IMR-90 (cell line): ENCODE data around the gene C20orf173. TPM values are rescaled to one million over a fixed set of nuclear protein-coding genes. Genes with fewer than 3 reads are reported as not detected.

Source experiments
- ATAC-seq: fragments of 200-7000 bp; cut with Tn5 transposase; 2 replicates; pipeline ENCODE4 v1.9.1; 2020; ENCODE audit warnings: low read depth, mild to moderate bottlenecking, moderate library complexity
- BruUV-seq: library from RNA; stranded (reverse); fragments of 400-500 nt; replicated peaks from 2 replicates; lab custom pipeline; 2021; lab: Mats Ljungman, UMichigan
- CTCF ChIA-PET: fragments of 300-600 bp; formaldehyde crosslinking; extraction: SDS; loops from one replicate; lab custom pipeline; 2021; ENCODE audit warnings: antibody characterized with exemption; lab: Yijun Ruan, JAX
- POLR2A ChIA-PET: fragments of 300-600 bp; sonication (Branson Sonifier 250); formaldehyde crosslinking; loops from one replicate; lab custom pipeline; 2022; ENCODE audit warnings: antibody characterized with exemption; ENCODE audit not compliant: unreplicated experiment; lab: Charles Lee
- DNase-seq: peaks from one replicate; pipeline ENCODE4 v3.0.0; 2013
- H2AFZ ChIP-seq: replicated peaks from 2 replicates; pipeline ENCODE3; 2013; ENCODE audit warnings: low read length, mild to moderate bottlenecking; ENCODE audit not compliant: poor library complexity
- H2AK5ac ChIP-seq: 2 replicates; pipeline ENCODE4 v1.6.1; 2013; ENCODE audit warnings: low read depth, low read length, inconsistent platforms
- H2AK9ac ChIP-seq: replicated peaks from 2 replicates; pipeline ENCODE3; 2013; ENCODE audit warnings: mild to moderate bottlenecking, low read depth, low read length, moderate library complexity; ENCODE audit not compliant: poor library complexity
- H2BK120ac ChIP-seq: 2 replicates; pipeline ENCODE4 v1.6.1; 2013; ENCODE audit warnings: low read depth, low read length, inconsistent platforms
- H2BK15ac ChIP-seq: 3 replicates; pipeline ENCODE4 v1.6.1; 2013; ENCODE audit warnings: low read depth, low read length, inconsistent platforms
- H2BK20ac ChIP-seq: 2 replicates; pipeline ENCODE4 v1.6.1; 2013; ENCODE audit warnings: low read depth, mild to moderate bottlenecking, inconsistent platforms, low read length, moderate library complexity
- H2BK5ac ChIP-seq: 2 replicates; pipeline ENCODE4 v1.6.1; 2013; ENCODE audit warnings: mild to moderate bottlenecking, low read depth, low read length, inconsistent platforms; ENCODE audit not compliant: poor library complexity, severe bottlenecking
- H3K14ac ChIP-seq: replicated peaks from 2 replicates; pipeline ENCODE4 v1.6.1; 2013; ENCODE audit warnings: low read depth, low read length, inconsistent platforms
- H3K18ac ChIP-seq: 2 replicates; pipeline ENCODE4 v1.6.1; 2013; ENCODE audit warnings: low read depth, low read length, control low read depth
- H3K23ac ChIP-seq: 2 replicates; pipeline ENCODE4 v1.6.1; 2013; ENCODE audit warnings: low read depth, low read length, inconsistent platforms
- H3K27ac ChIP-seq: 2 replicates; pipeline ENCODE4 v1.5.1; 2013; ENCODE audit warnings: mild to moderate bottlenecking, control low read depth, low read length; ENCODE audit not compliant: insufficient read depth
- H3K27me3 ChIP-seq: 2 replicates; pipeline ENCODE4 v1.6.1; 2013; ENCODE audit warnings: low read length; ENCODE audit not compliant: control insufficient read depth, insufficient read depth
- H3K36me3 ChIP-seq: 2 replicates; pipeline ENCODE4 v1.6.1; 2013; ENCODE audit warnings: low read length, mixed read lengths; ENCODE audit not compliant: control insufficient read depth, insufficient read depth
- H3K4ac ChIP-seq: 2 replicates; pipeline ENCODE4 v1.6.1; 2013; ENCODE audit warnings: low read depth, low read length, inconsistent platforms
- H3K4me1 ChIP-seq: 2 replicates; pipeline ENCODE4 v1.6.1; 2013; ENCODE audit warnings: low read length, mixed read lengths; ENCODE audit not compliant: control insufficient read depth, insufficient read depth
- H3K4me2 ChIP-seq: 2 replicates; pipeline ENCODE4 v1.6.1; 2013; ENCODE audit warnings: low read depth, mild to moderate bottlenecking, control low read depth, low read length, moderate library complexity
- H3K4me3 ChIP-seq: 2 replicates; pipeline ENCODE4 v1.5.1; 2013; ENCODE audit warnings: low read depth, mild to moderate bottlenecking, control low read depth, low read length, moderate library complexity; ENCODE audit not compliant: insufficient read depth
- H3K56ac ChIP-seq: 2 replicates; pipeline ENCODE4 v1.6.1; 2013; ENCODE audit warnings: low read length, inconsistent platforms; ENCODE audit not compliant: insufficient read depth; ENCODE audit errors: extremely low read depth
- H3K79me1 ChIP-seq, 2 experiments: 2 replicates each; pipeline ENCODE4 v1.6.1; 2013; ENCODE audit warnings: low read length in 2 of 2, inconsistent platforms in 1 of 2, low read depth in 1 of 2
- H3K9ac ChIP-seq: 2 replicates; pipeline ENCODE4 v1.6.1; 2013; ENCODE audit warnings: low read depth, low read length, control low read depth
- H3K9me1 ChIP-seq: 2 replicates; pipeline ENCODE4 v1.6.1; 2013; ENCODE audit warnings: low read length, inconsistent platforms; ENCODE audit not compliant: insufficient read depth
- H3K9me3 ChIP-seq: 2 replicates; pipeline ENCODE4 v1.6.1; 2013; ENCODE audit warnings: low read length; ENCODE audit not compliant: control insufficient read depth, insufficient read depth
- H4K20me1 ChIP-seq: 2 replicates; pipeline ENCODE4 v1.6.1; 2013; ENCODE audit warnings: low read length, inconsistent platforms; ENCODE audit not compliant: insufficient read depth
- H4K5ac ChIP-seq: 2 replicates; pipeline ENCODE4 v1.6.1; 2013; ENCODE audit warnings: mild to moderate bottlenecking, low read depth, low read length, control low read depth
- H4K8ac ChIP-seq, 2 experiments: 2 replicates each; pipeline ENCODE4 v1.6.1; 2013; ENCODE audit warnings: low read depth in 2 of 2, low read length in 2 of 2, control low read depth in 1 of 2, inconsistent platforms in 1 of 2
- H4K91ac ChIP-seq: 2 replicates; pipeline ENCODE4 v1.6.1; 2013; ENCODE audit warnings: low read depth, low read length, inconsistent platforms; ENCODE audit not compliant: insufficient read depth
- BHLHE40 ChIP-seq: fragments of 150-350 bp; IDR thresholded peaks from 2 replicates; pipeline ENCODE4 v1.6.1; 2016; ENCODE audit warnings: mild to moderate bottlenecking, low read depth, low read length
- CEBPB ChIP-seq: IDR thresholded peaks from 2 replicates; pipeline ENCODE4 v1.6.1; 2012; ENCODE audit warnings: low read depth, low read length, improper control_type of control experiment
- CHD1 ChIP-seq: IDR thresholded peaks from 2 replicates; pipeline ENCODE4 v1.6.1; 2012; ENCODE audit warnings: low read depth, low read length, improper control_type of control experiment
- ELK1 ChIP-seq: fragments of 150-350 bp; IDR thresholded peaks from 2 replicates; pipeline ENCODE4 v1.6.1; 2016; ENCODE audit warnings: low read depth, mild to moderate bottlenecking, low read length, moderate library complexity, borderline replicate concordance
- FOS ChIP-seq: fragments of 150-350 bp; IDR thresholded peaks from 2 replicates; pipeline ENCODE4 v1.6.1; 2016; ENCODE audit warnings: low read depth, low read length
- MAZ ChIP-seq: IDR thresholded peaks from 2 replicates; pipeline ENCODE4 v1.6.1; 2012; ENCODE audit warnings: low read depth, mild to moderate bottlenecking, low read length, improper control_type of control experiment, moderate library complexity, borderline replicate concordance
- MXI1 ChIP-seq: IDR thresholded peaks from 2 replicates; pipeline ENCODE4 v1.6.1; 2012; ENCODE audit warnings: low read depth, mild to moderate bottlenecking, low read length, moderate library complexity, borderline replicate concordance
- NFE2L2 ChIP-seq: fragments of 150-350 bp; IDR thresholded peaks from 2 replicates; pipeline ENCODE4 v1.6.1; 2016; ENCODE audit warnings: low read depth, mild to moderate bottlenecking, low read length
- POLR2A ChIP-seq: IDR thresholded peaks from 2 replicates; pipeline ENCODE4 v1.6.1; 2012; ENCODE audit warnings: mild to moderate bottlenecking, low read depth, low read length
- RAD21 ChIP-seq: IDR thresholded peaks from 2 replicates; pipeline ENCODE4 v1.6.1; 2012; ENCODE audit warnings: low read length, improper control_type of control experiment
- RFX5 ChIP-seq: IDR thresholded peaks from 2 replicates; pipeline ENCODE4 v1.8.0; 2012; ENCODE audit warnings: low read depth, mild to moderate bottlenecking, low read length, moderate library complexity
- SMC3 ChIP-seq: fragments of 150-350 bp; IDR thresholded peaks from 2 replicates; pipeline ENCODE4 v1.6.1; 2016; ENCODE audit warnings: low read depth, mild to moderate bottlenecking, antibody characterized with exemption, low read length, moderate library complexity
- USF2 ChIP-seq: fragments of 150-350 bp; IDR thresholded peaks from 2 replicates; pipeline ENCODE4 v1.6.1; 2017; ENCODE audit warnings: mild to moderate bottlenecking, antibody characterized with exemption, low read length, low read depth
- WGBS, 2 experiments: methylation state at CpG; one replicate each; pipeline versions ENCODE4 v1.1.5 to v1.1.7; 2013; ENCODE audit warnings: missing lambda C conversion rate in 2 of 2; ENCODE audit not compliant: insufficient read length in 1 of 2; ENCODE audit errors: extremely low coverage in 2 of 2; 5-methylcytosine and 5-hydroxymethylcytosine counted together
- dilution Hi-C: fragments of 300-500 bp; cut with HindIII; formaldehyde crosslinking; loops from one replicate; pipeline ENCODE4 v1.14.3; 2018; ENCODE audit warnings: low sequenced_read_pairs; ENCODE audit not compliant: unreplicated experiment
- in situ Hi-C: fragments of 300-500 bp; cut with MboI; formaldehyde crosslinking; loops from 3 replicates; pipeline ENCODE4 v1.14.3; 2019; ENCODE audit warnings: low sequenced_read_pairs, inconsistent platforms, mixed read lengths
- intact Hi-C: fragments of 100-400 bp; cut with micrococcal nuclease; formaldehyde crosslinking; loops from 2 replicates; pipeline ENCODE4 v1.10.0; 2022
- polyA plus RNA-seq, 3 experiments: library from polyadenylated mRNA; depleted of rRNA; stranded (reverse); fragments of >200 nt; gene quantifications; 2 replicates each; pipeline ENCODE4 v1.2.3, GENCODE V29; 2012; ENCODE audit warnings: low replicate concordance in 1 of 3
- total RNA-seq: library from RNA; depleted of rRNA; stranded (reverse); fragments of >200 nt; gene quantifications from 2 replicates; pipeline ENCODE4 v1.2.3, GENCODE V29; 2012

Gene C20orf173
- total and polyA plus RNA-seq, 2 of the 4 experiments (the other 2 are of a cell fraction): not detected

- Histone ChIP-seq H2AK9ac (no peak overlapping the region), H3K4ac (no peak overlapping the region), H3K4me2 (no peak overlapping the region), H3K9me3 (peaks cover 3% of the 10 kb centered on the region; the same call in 1 of the 2 replicates), H3K18ac (no peak overlapping the region), H3K27ac (no peak overlapping the region), H2BK5ac (no peak overlapping the region), H3K4me3 (no peak overlapping the region), H4K5ac (no peak overlapping the region), H2BK120ac (no peak overlapping the region), H4K20me1 (no peaks in the 10 kb centered on the region), H3K56ac (no peak overlapping the region), H2AFZ (no peak overlapping the region), H3K14ac (no peak overlapping the region), H3K9me1 (no peaks in the 10 kb centered on the region), H3K4me1 (no peaks in the 10 kb centered on the region), H4K8ac (no peak overlapping the region), H3K23ac (no peak overlapping the region), H3K27me3 (peaks cover 10% of the 10 kb centered on the region; the same call in 1 of the 2 replicates), H2BK15ac (no peak overlapping the region), H3K79me1 (no peaks in the 10 kb centered on the region), H4K91ac (no peak overlapping the region), H3K9ac (no peak overlapping the region), H2BK20ac (no peak overlapping the region), H3K36me3 (no peaks in the 10 kb centered on the region), H2AK5ac (no peak overlapping the region)
- intact Hi-C loops: no loop called here
- CTCF ChIA-PET: no interaction called here
- ATAC-seq (no peak), DNase-seq (no peak)
- in situ Hi-C loops: no loop called here
- no TSS peak for BruUV-seq
- POLR2A ChIA-PET: no interaction called here
- WGBS, 2 experiments: 80% methylated on average over 2 of the region's 4 CpGs; no CpG with 5 or more reads in 1 of the 2 experiments
- dilution Hi-C loops: no loop called here
- TF ChIP-seq MXI1: no peak
- TF ChIP-seq USF2: no peak
- TF ChIP-seq FOS: no peak
- TF ChIP-seq ELK1: no peak
- no peak for TF ChIP-seq MAZ
- no peak for TF ChIP-seq POLR2A
- no peak for TF ChIP-seq RAD21
- TF ChIP-seq CEBPB: no peak
- no peak for TF ChIP-seq SMC3
- TF ChIP-seq RFX5: no peak
- TF ChIP-seq CHD1: no peak
- TF ChIP-seq BHLHE40: no peak
- TF ChIP-seq NFE2L2: no peak
Measured at GRCh38 chr20:35572838-35573237, 43.4 kb upstream of the C20orf173 start.
